Esophagus mucosa (tissue), 1 donor: ENCODE data around the gene STXBP3. TPM values are rescaled to one million over a fixed set of nuclear protein-coding genes. Genes with fewer than 3 reads are reported as not detected.

Source experiments
- ATAC-seq: fragments of 200-7000 bp; cut with Tn5 transposase; one replicate; pipeline ENCODE4 v1.9.1; 2020
- total RNA-seq: library from RNA; stranded (reverse); gene quantifications from one replicate; pipeline ENCODE4 v1.2.4, GENCODE V29; 2023
- donor health status: DM: yes; HTN: yes; CAD: no.

STXBP3 gene
- total RNA-seq, 1 donor from 2014 or later = 25.5 TPM

DNA sequence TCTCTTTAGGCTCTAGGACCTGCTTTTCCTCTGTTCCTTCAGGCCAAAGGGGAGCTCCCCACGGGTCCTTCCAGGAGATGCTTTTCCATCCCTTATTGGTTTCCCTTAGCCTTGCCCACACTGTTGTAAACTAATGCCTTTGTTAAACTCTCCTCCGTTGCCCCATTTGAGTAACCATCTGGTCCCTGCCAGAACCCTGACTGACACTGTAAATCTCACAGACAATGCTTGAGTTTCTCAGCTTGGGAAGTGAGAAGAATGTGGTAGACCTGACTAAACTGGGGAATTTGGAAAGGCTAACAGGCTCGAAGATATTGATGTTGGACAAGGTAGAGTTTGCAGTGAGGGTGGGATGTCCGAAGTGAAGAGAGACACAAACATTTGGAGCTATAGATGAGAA lies 99.0 kb downstream of the STXBP3 start:
- ATAC-seq = no peak

DNA sequence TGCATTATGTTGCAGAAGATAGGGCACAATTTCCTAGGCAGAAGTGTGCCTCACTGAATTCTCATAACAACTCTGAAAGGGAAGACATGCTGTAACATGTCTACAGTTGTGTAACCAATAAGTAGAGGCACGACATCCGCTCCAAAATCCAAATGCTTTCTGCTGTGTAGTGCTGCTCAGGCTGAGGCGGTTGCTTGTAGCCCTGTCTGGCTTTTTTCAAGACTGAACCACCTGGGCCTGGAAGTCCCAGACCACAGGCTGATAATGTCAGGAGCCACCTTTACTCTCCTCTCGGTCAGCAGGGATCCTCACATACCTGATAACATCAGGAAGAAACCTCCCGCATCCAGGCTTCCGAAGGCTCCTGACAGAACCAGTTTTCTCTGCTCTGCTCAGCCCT lies 99.5 kb downstream of the STXBP3 start:
- ATAC-seq = peak; percentile 91

DNA sequence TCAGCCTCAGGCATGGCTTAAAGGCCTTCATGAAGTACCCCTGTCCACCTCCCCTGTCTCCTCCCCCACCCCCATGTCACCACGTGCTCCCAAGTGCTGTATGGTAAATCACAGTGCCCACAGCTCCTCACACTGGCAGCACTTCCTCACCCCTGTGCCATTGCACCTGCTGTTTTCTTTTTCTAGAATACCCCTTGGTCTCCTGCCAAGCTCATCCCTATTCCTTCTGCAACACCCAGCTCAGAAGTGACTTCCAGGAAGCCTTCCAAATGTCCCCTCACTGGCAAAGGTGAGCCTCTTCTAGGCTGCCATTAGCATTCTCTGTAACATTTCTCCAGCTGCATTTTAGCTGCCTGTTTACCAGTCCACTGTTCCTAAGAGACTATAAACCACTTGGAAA lies 101.0 kb downstream of the STXBP3 start:
- ATAC-seq = no peak

GRCh38 chr1:108848806-108849205 lies 102.3 kb downstream of the STXBP3 start:
- no peak for ATAC-seq

- no peak for ATAC-seq
Measured at GRCh38 chr1:108850929-108851328, 104.5 kb downstream of the STXBP3 start.

- no peak for ATAC-seq
Measured at GRCh38 chr1:108851567-108851966, 105.1 kb downstream of the STXBP3 start.

GRCh38 chr1:108852221-108852975 lies 105.9 kb downstream of the STXBP3 start:
- no peak for ATAC-seq

DNA sequence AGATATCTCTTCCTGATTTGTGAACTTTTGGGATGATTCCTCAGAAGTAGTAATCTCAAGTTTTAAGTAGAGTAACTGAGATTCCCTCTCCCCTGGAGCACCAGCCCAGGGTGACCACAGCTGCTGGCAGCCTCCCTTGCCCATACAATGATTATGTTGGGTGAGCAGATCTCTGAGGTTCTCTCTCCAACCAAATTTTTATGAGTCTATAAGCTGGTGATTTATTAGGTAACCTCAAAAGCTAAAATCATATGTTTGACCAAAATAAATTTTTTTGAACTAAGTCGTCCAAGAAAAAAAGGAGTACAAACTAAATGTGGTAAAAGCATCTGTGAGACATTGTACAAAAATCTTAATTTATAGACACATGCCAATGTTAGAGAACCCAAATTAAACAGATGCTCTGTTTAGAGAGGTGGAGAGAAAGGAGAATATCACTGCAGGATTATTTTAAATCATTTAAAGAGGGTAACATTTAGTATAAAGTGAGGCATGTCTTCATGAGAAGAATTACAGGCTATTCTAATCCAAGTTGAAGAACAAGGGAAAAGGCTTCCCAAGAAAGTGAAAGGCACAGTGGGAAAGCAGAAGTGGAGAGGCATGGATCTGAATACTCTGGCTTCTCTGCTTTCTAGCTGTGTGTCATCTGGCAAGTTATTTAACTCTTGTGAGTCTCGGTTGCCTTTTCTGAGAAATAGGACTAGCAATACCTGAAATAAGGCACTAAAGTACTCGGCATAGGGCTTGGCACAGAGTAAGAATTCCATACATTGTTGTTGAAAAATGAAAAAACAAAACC lies 107.9 kb downstream of the STXBP3 start:
- no peak for ATAC-seq

DNA sequence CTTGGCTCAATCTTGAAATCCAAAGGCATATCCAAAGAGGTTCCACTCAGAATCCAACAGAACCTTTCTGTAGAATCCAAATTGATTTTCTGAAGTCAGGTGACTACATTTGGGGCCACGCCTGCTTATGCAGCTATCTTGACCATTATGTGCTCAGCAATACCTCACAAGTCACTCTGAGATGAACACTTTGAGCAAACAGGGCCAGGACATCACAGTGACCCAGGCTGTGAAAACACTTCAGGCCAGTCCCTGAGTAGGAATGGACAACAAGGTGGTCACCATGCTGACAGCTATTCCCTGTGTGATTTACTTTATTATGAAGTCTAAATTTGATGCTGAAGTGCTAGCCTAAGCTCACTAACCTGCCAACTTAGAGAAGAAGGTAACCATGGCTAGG lies 110.5 kb downstream of the STXBP3 start, which contains the start of gene AKNAD1:
Gene AKNAD1, minus strand, starts transcription at position 101 of the 400 bp plus-strand sequence. CDS start 4,430 bp downstream, outside the sequence.
- no peak for ATAC-seq

DNA sequence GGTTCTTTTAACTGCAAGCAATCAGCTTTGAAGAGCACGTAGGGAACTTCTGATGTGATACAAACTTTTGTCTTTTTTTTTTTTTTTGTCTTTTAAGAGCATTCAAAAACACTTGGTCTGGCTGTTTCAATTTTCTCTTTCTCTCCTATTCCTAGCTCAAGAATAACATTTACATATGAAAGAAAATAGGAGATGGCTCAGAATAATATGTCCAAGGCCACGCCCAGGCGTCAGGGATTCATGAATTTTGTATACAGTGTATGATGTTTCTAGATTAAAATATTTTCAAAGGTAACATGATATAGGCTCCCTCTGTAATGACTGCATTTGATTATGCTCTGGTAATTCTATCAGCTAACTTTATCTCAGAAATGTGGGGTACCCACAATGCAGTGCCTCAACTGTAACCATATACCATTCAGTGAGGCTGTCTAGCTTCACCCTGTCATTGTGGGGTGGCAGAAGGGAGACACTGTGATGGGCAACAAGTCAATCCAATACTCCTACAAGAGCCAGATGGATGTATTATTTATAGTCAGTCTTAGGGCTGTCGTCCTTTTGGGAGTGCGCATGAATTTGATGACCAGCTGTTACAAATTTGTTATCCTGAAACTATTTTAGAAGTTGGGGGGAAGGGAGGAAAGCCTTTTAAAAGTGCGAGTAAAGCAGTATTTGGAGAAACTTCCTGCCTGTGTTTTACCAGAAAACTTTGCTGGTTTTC lies 111.9 kb downstream of the STXBP3 start:
- no peak for ATAC-seq

Other genes with a start within 250 kb of the STXBP3 start
- 3.4 TPM for gene EEIG2, start 186.6 kb upstream of the STXBP3 start, total RNA-seq
- 2.2 TPM for gene HENMT1, start 85.6 kb upstream of the STXBP3 start, total RNA-seq
- 16.0 TPM for gene PRPF38B, start 54.4 kb upstream of the STXBP3 start, total RNA-seq
- gene FNDC7, start 33.8 kb upstream of the STXBP3 start, total RNA-seq = not detected
- gene AKNAD1, start 110.4 kb downstream of the STXBP3 start, total RNA-seq = 1.00 TPM
- gene GPSM2, start 130.3 kb downstream of the STXBP3 start, total RNA-seq = 54.5 TPM
- gene CLCC1, start 216.8 kb downstream of the STXBP3 start, total RNA-seq = 10.3 TPM